Adipocyte (in vitro differentiated cells): ENCODE measurements around the gene DLK1.

Experiments
- DNase-seq: peaks from one replicate; pipeline ENCODE4 v3.0.0-alpha.2; 2015; ENCODE audit warnings: low read depth
- H3K27me3 ChIP-seq: replicated peaks from 2 replicates; pipeline ENCODE4 v1.7.0; 2013; ENCODE audit warnings: mild to moderate bottlenecking, low read length, moderate library complexity; ENCODE audit not compliant: control insufficient read depth, insufficient read depth
- H3K36me3 ChIP-seq: 2 replicates; pipeline ENCODE4 v1.7.0; 2013; ENCODE audit warnings: low read length, mild to moderate bottlenecking, moderate library complexity; ENCODE audit not compliant: control insufficient read depth, insufficient read depth, severe bottlenecking
- H3K4me1 ChIP-seq: 2 replicates; pipeline ENCODE4 v1.7.0; 2013; ENCODE audit warnings: mild to moderate bottlenecking, low read length, moderate library complexity; ENCODE audit not compliant: control insufficient read depth, insufficient read depth
- H3K4me3 ChIP-seq: 2 replicates; pipeline ENCODE4 v1.7.0; 2013; ENCODE audit warnings: mild to moderate bottlenecking, low read length, moderate library complexity
- H3K9ac ChIP-seq: 2 replicates; pipeline ENCODE4 v1.7.0; 2013; ENCODE audit warnings: mild to moderate bottlenecking, low read length, moderate library complexity
- H3K9me3 ChIP-seq: 2 replicates; pipeline ENCODE4 v1.7.0; 2013; ENCODE audit warnings: mild to moderate bottlenecking, low read length, moderate library complexity; ENCODE audit not compliant: control insufficient read depth

The DLK1 gene

GRCh38 chr14:100767788-100768536 is 41.3 kb downstream of the DLK1 start:
- H3K9me3 ChIP-seq: peaks cover 8% of the 10 kb centered on the region
- no peak overlapping the region for H3K9ac ChIP-seq
- no peaks in the 10 kb centered on the region for H3K4me1 ChIP-seq
- no peak for DNase-seq
- H3K27me3 ChIP-seq: peaks cover 57% of the 10 kb centered on the region
- H3K36me3 ChIP-seq: no peaks in the 10 kb centered on the region
- no peak overlapping the region for H3K4me3 ChIP-seq

DNA sequence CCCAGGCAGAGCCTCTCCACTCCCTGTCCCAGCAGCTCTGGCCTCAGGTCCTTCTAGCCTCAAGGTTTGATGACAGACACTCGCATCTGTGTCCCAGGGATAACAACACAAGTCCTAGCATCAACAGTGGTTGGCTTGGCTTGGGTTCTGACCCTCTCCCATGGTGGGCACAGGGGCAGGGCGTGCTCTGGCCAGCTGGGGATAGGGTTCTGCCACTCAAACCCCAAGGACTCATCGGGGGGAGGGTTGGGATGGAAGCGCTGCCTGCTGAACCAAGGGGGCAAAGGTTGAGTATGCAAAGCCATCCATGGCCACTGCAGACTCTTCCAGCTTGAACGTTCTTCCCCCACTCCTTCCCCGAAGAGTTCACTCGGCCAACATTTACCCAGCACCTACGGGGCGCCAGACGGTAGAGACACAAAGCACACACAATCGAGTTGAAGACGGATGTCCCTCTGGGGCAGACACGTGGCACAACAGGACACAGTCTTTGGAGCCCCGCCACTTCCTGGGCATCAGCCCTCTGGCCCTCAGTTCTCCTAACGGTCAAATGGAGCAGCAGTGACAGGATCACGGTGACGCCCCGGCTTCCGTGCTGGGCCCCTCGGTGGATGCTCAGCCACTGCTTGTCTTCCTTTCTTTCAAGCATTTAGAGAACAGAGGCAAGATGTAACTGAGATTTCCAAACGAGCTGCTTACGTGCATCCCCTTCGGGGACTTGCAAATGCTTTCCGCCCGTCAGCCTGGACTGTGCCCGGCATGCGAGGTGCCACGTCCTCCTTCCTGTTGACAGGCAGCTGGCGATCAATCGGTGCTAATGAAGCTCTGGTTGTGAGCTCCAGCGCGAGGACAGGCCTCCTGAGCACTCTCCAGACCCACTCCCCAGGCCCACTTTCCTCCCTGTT is 42.6 kb downstream of the DLK1 start:
- DNase-seq: no peak
- H3K27me3 ChIP-seq: peaks cover 62% of the 10 kb centered on the region
- H3K4me1 ChIP-seq: no peaks in the 10 kb centered on the region
- no peaks in the 10 kb centered on the region for H3K36me3 ChIP-seq
- peaks cover 8% of the 10 kb centered on the region for H3K9me3 ChIP-seq
- no peak overlapping the region for H3K9ac ChIP-seq
- H3K4me3 ChIP-seq: no peak overlapping the region

GRCh38 chr14:100770046-100770445 is 43.4 kb downstream of the DLK1 start:
- Histone ChIP-seq H3K9me3 (peaks cover 8% of the 10 kb centered on the region), H3K27me3 (peaks cover 64% of the 10 kb centered on the region), H3K4me1 (no peaks in the 10 kb centered on the region), H3K9ac (no peak overlapping the region), H3K4me3 (no peak overlapping the region), H3K36me3 (no peaks in the 10 kb centered on the region)
- no peak for DNase-seq

DNA sequence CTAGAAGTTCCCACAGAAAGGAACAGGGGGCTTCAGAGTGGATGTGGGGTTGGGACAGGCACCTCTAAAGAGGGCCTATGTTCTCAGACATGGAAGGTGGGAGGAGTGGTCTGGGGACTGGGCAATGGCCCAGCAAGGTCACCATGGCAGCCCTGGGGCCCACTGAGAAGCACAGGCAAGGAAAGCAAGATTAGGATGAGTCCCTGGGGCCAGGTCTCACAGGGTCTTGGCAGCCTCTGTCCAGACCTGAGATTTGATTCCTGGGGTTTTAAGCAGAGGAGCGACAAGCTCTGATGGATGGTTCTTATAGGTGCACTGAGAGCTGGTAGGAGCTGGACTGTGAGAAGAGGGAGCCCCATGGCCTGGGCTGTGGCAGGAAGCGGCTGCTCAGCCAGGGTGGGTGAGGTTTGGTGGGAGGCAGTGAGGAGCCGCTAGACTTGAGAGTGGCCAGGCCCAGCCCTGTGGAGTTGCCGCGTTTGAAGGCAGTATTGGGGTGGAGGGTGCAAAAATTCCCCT is 44.0 kb downstream of the DLK1 start:
- Histone ChIP-seq H3K27me3 (peaks cover 64% of the 10 kb centered on the region), H3K4me1 (no peaks in the 10 kb centered on the region), H3K36me3 (no peaks in the 10 kb centered on the region), H3K9me3 (peaks cover 8% of the 10 kb centered on the region), H3K4me3 (no peak overlapping the region), H3K9ac (no peak overlapping the region)
- DNase-seq: no peak

DNA sequence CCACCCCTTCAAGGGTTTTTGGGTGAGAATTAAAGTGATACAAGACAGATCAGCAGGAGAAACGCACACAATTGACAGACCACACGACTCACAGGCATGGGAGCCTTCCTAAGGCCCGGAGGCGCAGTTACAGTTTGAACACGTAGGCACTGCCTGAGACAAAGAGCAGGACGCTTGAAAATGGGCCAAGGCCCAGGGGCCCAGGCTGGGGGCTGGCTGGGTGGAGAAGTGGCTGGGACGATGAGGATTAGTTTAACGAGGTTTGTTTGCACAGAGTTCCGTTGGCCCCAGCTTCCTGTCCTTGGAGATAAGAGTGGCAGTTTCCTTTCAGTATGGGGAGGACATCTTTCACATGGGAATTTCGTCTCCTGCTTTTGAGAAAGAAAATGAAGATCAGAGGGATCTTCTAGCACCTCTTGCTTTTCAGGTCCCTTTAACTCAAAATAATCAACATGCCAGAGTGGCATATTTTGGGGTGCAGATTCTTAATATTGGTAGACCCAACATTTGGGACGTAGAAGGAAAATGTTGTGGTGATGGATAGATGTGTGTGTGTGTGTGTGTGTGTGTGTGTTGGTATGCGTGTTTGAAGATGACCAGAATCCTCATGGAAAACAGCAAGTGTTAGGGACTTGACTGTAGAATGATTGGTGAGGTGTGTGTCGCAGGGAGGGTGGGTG is 44.6 kb downstream of the DLK1 start:
- no peak overlapping the region for H3K4me3 ChIP-seq
- no peaks in the 10 kb centered on the region for H3K4me1 ChIP-seq
- H3K36me3 ChIP-seq: no peaks in the 10 kb centered on the region
- H3K27me3 ChIP-seq: peaks cover 60% of the 10 kb centered on the region
- peaks cover 8% of the 10 kb centered on the region for H3K9me3 ChIP-seq
- no peak overlapping the region for H3K9ac ChIP-seq
- DNase-seq: no peak

DNA sequence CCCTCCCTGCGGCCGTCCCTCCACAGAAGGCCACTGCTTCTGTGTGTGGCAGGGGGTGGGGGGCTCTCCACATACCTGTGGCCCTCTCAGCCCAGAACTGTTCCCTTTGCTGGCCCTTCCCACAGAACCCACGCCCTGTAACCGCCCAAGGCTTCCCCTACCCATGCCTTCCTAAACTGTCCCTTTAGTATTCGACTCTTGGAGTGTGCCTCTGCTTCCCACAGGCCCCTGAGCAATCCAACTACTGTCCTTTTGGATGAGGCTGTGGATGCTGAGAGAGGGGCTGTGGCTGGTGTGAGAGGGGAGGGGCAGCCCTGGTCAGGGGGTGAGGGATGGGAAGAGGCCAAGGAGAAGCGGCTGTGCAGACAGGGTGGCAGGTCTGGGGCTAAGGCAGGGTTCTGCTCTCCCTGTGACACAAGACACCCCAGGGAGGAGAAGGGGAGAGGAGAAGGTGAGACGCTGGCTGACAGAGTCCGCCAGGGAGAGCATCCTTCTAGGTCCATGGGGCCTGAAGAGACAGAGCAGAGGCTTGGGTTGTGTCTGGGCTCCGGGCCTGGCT is 46.0 kb downstream of the DLK1 start:
- H3K9me3 ChIP-seq: peaks cover 8% of the 10 kb centered on the region
- DNase-seq: no peak
- H3K4me3 ChIP-seq: no peak overlapping the region
- no peak overlapping the region for H3K9ac ChIP-seq
- H3K36me3 ChIP-seq: no peaks in the 10 kb centered on the region
- no peaks in the 10 kb centered on the region for H3K4me1 ChIP-seq
- H3K27me3 ChIP-seq: peaks cover 59% of the 10 kb centered on the region

DNA sequence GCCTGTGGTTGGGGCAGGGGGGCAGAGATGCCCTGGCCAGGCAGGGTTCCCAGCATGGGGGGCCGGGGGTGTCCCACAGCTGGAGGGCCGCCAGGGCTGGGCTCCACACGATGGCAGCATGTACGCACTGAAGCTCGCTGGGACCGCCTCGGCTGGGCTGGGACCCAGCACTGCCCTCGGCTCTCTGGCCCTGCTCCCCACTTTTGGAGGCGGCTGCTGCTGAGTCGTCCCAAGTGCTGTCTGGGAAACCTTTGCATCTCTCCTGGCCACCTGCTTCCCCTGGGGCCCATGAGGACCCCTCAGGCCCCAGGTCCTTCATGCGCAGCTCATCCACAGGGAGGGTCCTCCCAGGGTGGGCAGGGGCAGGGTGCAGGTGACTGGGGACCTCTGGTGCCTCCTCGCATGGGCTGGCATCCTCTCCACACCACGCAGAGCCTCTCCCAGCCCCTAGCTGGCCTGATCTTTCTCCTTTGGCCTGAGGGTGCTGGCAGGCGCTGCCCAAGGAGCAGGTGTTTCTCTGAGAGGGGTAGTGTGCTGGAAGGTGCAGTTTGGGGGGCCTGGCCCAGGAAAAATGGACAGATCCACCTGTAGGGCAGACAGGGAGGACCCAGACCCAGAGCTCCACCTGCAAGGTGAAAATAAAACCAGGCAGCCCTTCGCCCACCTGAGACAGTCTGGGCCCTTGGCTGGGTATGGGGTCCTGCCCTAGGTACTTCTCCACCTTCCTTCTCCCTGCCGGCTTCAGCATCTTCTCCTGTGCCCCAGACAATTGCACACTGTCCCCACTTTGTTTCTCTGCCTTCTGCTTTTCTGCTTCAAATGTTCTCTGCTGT is 46.9 kb downstream of the DLK1 start:
- H3K9ac ChIP-seq: no peak overlapping the region
- H3K4me3 ChIP-seq: no peak overlapping the region
- peaks cover 8% of the 10 kb centered on the region for H3K9me3 ChIP-seq
- no peaks in the 10 kb centered on the region for H3K36me3 ChIP-seq
- DNase-seq: no peak
- H3K4me1 ChIP-seq: no peaks in the 10 kb centered on the region
- peaks cover 59% of the 10 kb centered on the region for H3K27me3 ChIP-seq

DNA sequence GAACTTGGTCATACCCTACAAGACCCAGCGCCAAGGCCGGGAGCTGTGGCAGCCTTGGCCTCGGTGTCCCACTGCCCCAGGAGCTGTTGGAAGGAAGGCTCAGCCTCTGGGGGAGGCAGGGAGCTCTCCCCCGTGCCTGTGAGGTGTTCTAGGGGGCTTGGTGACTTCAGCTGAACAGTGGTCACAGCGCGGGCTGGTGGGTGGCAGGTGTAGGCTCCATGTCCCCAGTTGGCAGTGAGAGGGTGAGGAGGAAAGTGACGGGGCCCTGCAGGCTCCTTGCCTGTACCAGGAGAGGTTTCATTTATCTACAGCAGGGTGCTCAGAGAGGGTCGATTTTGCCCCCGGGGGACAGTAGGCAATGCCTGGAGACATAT is 47.5 kb downstream of the DLK1 start:
- Histone ChIP-seq H3K4me1 (no peaks in the 10 kb centered on the region), H3K9me3 (peaks cover 8% of the 10 kb centered on the region), H3K4me3 (no peak overlapping the region), H3K9ac (no peak overlapping the region), H3K27me3 (peaks cover 61% of the 10 kb centered on the region), H3K36me3 (no peaks in the 10 kb centered on the region)
- no peak for DNase-seq

DNA sequence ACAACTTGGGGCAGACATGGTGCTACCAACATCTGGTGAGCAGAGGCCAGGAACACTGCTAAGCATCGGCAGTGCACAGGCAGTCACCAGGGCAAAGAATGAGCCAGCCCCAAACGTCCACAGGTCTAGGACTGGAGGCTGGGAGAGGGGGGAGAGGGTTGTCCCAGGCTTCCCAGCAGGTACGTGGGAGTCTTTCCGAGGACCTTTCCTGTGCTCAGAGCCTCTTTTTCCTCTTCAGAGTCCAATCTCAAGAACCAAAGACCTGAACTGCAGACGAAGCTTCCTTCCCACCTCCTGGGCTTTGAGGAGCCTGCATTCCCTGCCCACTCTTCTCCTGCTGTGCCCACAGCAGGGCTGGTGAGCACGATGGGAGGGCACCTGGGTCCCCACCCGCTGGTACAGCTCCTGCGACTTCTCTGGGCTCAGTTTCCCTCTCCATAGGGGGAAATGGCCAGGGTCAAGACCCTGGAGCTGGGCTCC is 48.7 kb downstream of the DLK1 start:
- Histone ChIP-seq H3K27me3 (peaks cover 56% of the 10 kb centered on the region), H3K9me3 (peaks cover 8% of the 10 kb centered on the region)

GRCh38 chr14:100775831-100776591 is 49.3 kb downstream of the DLK1 start:
- H3K27me3 ChIP-seq: peaks cover 56% of the 10 kb centered on the region
- DNase-seq: peak; percentile 29
- H3K4me3 ChIP-seq: no peak overlapping the region

More for the DNA sequence above, 48.7 kb downstream of the DLK1 start:
- Histone ChIP-seq H3K4me1 (no peaks in the 10 kb centered on the region), H3K36me3 (no peaks in the 10 kb centered on the region), H3K9ac (no peak overlapping the region), H3K4me3 (no peak overlapping the region)
- DNase-seq: no peak

More at GRCh38 chr14:100775831-100776591, 49.3 kb downstream of the DLK1 start:
- Histone ChIP-seq H3K9me3 (peaks cover 6% of the 10 kb centered on the region), H3K4me1 (no peaks in the 10 kb centered on the region), H3K36me3 (no peaks in the 10 kb centered on the region), H3K9ac (no peak overlapping the region)
